HG02852 (cell line): ENCODE data around the gene KPNA1.
"Not testable (repeated sequence)": the region's sequence is repeated elsewhere in the genome, so short reads cannot be mapped to it uniquely, and the experiment has no call there.

Experiments
- ATAC-seq: cut with Tn5 transposase; IDR thresholded peaks from one replicate; pipeline ENCODE4 v1.9.1; 2021; ENCODE audit warnings: mild to moderate bottlenecking, moderate library complexity; ENCODE audit not compliant: unreplicated experiment

Gene KPNA1

DNA sequence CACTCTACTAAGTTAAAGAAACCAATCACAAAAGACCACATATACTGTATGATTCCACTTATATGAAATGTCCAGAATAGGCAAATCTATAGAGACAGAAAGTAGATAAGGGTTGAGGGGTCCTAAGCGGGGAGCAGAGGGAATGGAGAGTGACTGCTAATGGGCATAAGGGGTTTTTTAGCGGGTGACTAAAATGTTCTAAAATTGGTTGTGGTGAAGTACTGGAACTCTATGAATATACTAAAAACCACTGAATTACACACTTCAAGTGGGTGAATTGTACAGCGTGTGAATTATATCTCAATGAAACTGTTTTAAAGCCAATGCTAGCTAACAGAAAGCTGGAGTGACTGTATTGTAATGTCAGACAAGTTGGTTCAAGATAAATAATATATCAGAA, 33.3 kb downstream of the KPNA1 start:
- ATAC-seq: no peak

DNA sequence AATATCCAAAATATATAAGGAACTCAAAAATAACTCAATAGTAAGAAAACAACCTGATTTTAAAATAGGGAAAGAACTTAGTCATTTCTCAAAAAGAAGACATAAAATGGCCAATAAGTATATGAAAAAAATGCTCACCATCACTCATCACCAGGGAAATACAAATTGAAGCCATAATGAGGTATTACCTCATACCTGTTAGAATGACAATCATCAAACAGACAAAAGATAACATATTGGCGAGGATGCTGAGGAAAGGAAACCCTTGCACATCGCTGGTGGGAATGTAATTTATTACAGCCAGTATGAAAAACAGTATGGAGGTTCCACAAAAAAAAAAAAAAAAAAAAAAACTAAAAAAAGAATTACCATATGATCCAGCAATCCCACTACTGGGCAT, 38.2 kb downstream of the KPNA1 start:
- ATAC-seq: no peak

DNA sequence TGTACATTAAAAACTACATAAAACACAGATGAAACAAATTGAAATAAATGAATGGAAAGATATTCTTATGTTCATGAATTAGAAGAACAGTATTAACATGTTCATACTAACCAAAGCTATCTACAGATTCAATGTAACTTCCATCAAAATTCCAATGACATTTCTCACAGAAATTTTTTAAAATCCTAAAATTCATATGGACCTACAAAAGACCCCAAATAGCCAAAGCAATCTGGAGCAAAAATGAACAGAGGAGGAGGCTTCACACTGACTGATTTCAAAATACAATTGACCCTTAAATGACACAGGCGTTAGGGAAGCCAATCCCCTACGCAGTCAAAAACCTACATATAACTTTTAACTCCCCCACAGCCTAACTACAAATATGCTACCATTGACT, 39.4 kb downstream of the KPNA1 start:
- no peak for ATAC-seq

DNA sequence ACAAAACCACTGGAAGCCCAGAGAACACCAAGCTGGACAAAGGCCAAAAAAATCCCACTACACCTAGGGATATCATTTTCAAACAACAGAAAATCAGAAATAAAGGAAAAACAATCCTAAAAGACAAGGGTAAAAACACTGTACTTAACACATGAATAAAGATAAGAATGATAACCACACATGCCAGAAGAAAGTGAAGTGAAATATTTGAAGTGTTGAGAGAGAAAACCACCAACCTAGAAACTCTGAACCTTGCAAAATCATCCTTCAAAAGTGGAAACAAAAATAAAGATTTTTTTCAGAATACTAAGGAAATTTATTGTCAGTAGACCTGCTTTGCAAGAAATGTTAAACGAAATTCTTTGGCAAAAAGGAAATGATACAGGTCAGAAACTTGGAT, 45.1 kb downstream of the KPNA1 start:
- no peak for ATAC-seq

GRCh38 chr3:122468896-122469533, 45.7 kb downstream of the KPNA1 start:
- ATAC-seq: no peak

DNA sequence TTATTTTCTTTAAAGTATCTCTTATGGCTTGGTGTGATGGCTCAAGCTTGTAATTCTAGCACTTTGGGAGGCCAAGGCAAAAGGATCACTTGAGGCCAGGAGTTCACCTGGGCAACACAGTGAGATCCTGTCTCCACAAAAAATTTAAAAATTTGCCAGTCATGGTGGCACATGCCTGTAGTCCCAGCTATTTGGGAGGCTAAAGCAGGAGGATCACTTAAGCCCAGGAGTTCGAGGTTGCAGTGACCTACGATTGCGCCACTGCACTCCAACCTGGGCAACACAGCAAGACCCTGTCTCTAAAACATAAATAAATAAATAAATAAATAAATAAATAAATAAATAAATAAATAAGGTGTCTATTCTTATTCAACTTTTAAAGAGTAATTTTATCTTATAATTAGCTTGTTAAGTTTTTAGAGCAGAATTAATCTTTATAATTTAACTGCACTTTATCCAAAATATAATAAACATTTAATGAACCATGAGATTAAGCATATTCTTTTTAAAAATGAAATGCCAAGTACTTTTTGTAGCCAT, 48.0 kb downstream of the KPNA1 start:
- ATAC-seq: no peak

GRCh38 chr3:122464659-122465058, 50.1 kb downstream of the KPNA1 start:
- no peak for ATAC-seq

DNA sequence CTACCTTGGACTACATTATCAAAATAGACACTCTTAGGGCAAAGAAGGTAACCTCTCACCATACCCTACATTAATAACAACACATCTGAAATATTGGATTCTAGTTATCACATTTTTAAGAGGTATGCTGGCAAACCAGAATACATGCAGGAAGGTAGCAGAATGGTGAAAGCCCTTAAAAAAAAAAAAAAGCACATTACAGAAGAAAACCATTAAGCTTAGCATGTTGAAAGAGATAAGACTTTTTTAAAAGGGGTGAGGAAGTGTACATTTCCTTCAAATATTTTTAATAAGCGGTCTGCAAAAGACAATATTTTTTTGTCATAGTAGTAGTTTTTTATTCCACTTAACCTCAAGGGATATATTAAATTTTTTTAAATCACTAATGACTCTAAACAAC, 52.3 kb downstream of the KPNA1 start:
- no peak for ATAC-seq

- no peak for ATAC-seq
Observed at GRCh38 chr3:122461806-122462205, 52.9 kb downstream of the KPNA1 start.

DNA sequence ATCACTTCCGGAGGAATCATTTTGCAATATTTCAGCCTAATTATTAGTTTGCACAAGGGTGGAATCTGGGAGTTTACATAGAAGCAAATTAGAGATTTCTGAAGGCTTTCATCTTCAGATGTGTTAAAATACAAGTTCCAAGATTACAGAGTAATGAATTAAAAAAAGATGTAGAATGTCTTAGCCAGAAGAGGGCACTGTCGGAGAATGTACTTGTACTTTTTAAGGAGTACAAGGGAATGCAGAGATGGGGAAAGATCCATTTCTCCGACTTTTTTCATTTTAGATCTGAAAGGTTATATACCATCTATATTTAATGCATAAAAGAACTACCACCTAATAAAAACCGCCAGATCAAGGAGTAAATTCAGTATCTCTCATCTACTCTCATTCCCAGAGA, 55.7 kb downstream of the KPNA1 start:
- ATAC-seq: no peak

GRCh38 chr3:122457706-122458105, 57.0 kb downstream of the KPNA1 start:
- ATAC-seq: no peak

DNA sequence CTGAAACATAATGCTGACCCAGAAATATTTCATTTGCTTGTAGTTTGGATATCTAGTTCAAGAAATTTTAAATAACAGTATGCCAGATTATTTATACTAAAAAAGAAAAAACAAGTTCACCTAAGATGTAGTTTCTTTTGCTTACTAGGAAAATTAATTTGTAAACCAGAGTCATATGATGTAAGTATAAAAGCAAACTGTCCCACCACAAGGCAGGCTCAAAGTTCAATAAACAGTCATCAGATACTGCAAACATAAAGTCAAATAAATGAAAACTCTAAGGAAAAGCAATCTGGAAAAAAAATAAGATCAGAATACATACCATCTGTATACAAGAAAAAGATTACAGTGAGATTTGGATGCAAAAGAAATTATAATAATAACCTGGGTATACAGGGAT, 58.7 kb downstream of the KPNA1 start:
- ATAC-seq: no peak

GRCh38 chr3:122451371-122451770, 63.4 kb downstream of the KPNA1 start:
- no peak for ATAC-seq

DNA sequence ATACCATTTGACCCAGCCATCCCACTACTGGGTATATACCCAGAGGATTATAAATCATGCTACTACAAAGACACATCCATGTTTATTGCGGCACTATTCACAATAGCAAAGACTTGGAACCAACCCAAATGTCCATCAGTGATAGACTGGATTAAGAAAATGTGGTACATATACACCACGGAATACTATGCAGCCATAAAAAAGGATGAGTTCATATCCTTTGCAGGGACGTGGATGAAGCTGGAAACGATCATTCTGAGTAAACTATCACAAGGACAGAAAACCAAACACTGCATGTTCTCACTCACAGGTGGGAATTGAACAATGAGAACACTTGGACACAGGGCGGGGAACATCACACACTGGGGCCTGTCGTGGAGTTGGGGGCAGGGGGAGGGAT, 66.5 kb downstream of the KPNA1 start:
- not testable (repeated sequence) for ATAC-seq

DNA sequence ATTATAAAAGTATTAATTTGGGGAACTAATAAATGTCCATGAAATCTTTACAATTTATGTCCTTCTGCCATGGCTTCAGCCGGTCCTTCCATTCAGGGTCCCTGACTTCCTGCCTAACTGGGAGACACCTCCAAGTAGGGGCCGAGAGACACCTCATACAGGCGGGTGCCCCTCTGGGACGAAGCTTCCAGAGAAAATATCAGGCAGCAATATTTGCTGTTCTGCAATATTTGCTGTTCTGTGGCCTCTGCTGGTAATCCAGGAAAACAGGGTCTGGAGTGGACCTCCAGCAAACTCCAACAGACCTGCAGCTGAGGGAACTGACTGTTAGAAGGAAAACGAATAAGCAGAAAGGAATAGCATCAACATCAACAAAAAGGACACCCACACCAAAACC, 70.2 kb downstream of the KPNA1 start:
- ATAC-seq: not testable (repeated sequence)

- not testable (repeated sequence) for ATAC-seq
Observed at GRCh38 chr3:122443762-122444490, 70.8 kb downstream of the KPNA1 start.

GRCh38 chr3:122443090-122443489, 71.6 kb downstream of the KPNA1 start:
- ATAC-seq: no peak

DNA sequence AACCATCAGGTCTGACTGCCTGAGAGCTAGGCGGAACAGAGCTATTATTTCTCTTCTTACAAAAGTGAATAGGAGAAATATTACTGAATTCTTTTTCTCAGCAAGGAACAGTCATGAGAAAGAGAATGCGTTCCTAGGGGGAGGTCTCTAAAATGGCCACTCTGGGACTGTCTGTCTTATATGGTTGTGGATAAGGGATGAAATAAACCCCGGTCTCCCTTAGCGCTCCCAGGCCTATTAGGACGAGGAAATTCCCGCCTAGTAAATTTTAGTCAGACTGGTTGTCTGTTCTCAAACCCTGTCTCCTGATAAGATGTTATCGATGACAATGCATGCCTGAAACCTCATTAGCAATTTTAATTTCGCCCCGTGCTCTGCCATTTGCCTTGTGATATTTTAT, 78.8 kb downstream of the KPNA1 start:
- ATAC-seq: no peak

GRCh38 chr3:122430371-122430770, 84.4 kb downstream of the KPNA1 start:
- no peak for ATAC-seq

- ATAC-seq: no peak
Observed at GRCh38 chr3:122427857-122428471, 86.8 kb downstream of the KPNA1 start.

DNA sequence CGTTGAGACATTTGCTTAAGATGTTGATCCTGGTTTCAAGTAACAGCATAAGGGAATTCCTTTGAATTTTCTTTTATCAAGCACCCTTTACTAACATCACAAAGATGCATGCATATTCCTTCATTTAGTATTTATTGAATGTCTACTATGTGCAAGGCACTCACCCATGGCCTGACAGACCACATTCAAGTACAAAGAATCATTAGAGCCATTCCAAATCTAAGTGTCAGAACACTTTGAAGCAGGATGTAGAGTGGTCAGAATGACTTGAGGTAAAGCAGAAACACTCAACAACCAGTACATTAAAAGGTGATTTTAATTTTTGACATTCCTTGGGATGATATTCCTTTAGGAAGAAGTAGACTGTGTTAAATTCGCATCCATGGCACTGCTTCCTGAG, 92.9 kb downstream of the KPNA1 start:
- no peak for ATAC-seq

DNA sequence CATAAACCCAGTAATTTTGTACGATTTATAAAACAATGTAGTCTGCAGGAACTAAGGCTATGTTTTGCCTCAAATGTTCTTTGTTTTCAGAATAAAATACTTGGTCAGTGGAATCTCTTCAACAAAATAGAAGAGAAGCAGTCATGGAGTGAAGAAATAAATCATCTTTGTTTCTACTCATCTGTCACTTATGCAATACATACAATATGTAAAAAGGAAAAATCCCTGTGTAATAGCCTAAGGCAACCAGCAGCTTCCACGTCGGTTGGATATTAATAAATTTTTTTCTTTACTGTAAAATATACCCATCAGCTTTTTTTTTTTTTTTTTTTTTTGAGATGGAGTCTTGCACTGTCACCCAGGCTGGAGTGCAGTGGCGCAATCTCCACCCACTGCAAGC, 93.6 kb downstream of the KPNA1 start:
- no peak for ATAC-seq
